Lower lobe of right lung (tissue), 2 donors: Measurements from ENCODE around the gene SCN4B. TPM values are rescaled to one million over a fixed set of nuclear protein-coding genes. Genes with fewer than 3 reads are reported as not detected.

Experiments used
- ATAC-seq, 2 donors: fragments of 200-7000 bp; cut with Tn5 transposase; one replicate each; pipeline ENCODE4 v1.9.1; 2020 to 2022; ENCODE audit warnings: mild to moderate bottlenecking in 2 of 2, moderate library complexity in 2 of 2
- DNase-seq: peaks from one replicate; pipeline ENCODE4 v3.0.0-alpha.2; 2020
- H3K27ac ChIP-seq: fragments of 200-600 bp; one replicate; pipeline ENCODE4 v1.8.0; 2022
- H3K27me3 ChIP-seq: fragments of 200-600 bp; one replicate; pipeline ENCODE4 v1.8.0; 2022; ENCODE audit warnings: low read depth
- H3K36me3 ChIP-seq: fragments of 200-600 bp; one replicate; pipeline ENCODE4 v1.8.0; 2022; ENCODE audit warnings: mild to moderate bottlenecking
- H3K4me1 ChIP-seq: fragments of 200-600 bp; one replicate; pipeline ENCODE4 v1.8.0; 2022
- H3K4me3 ChIP-seq: fragments of 200-600 bp; one replicate; pipeline ENCODE4 v1.8.0; 2022; ENCODE audit warnings: mild to moderate bottlenecking
- H3K9me3 ChIP-seq: fragments of 200-600 bp; one replicate; pipeline ENCODE4 v1.8.0; 2022
- intact Hi-C: fragments of 100-400 bp; cut with DNase I; formaldehyde crosslinking; loops from one replicate; pipeline ENCODE4 v1.11.0; 2022
- total RNA-seq: library from RNA; stranded (reverse); fragmentation: NEBNext Ultra II Directional; extraction: Animal tissue kit (Norgen Biotek cat#: 25700); gene quantifications from one replicate; pipeline ENCODE4 v1.2.1, GENCODE V29; 2021
- TF ChIP-seq, protein P1 (sequence below): fragments of 200-600 bp; IDR thresholded peaks from one replicate; pipeline ENCODE4 v1.8.0; 2022; ENCODE audit warnings: antibody characterized with exemption, mild to moderate bottlenecking
- donor health status: DM: no; HTN: yes; CAD: no; lungs with severe emphysema.

Gene SCN4B
- total RNA-seq, 1 donor from 2014 or later: 6.0 TPM

DNA sequence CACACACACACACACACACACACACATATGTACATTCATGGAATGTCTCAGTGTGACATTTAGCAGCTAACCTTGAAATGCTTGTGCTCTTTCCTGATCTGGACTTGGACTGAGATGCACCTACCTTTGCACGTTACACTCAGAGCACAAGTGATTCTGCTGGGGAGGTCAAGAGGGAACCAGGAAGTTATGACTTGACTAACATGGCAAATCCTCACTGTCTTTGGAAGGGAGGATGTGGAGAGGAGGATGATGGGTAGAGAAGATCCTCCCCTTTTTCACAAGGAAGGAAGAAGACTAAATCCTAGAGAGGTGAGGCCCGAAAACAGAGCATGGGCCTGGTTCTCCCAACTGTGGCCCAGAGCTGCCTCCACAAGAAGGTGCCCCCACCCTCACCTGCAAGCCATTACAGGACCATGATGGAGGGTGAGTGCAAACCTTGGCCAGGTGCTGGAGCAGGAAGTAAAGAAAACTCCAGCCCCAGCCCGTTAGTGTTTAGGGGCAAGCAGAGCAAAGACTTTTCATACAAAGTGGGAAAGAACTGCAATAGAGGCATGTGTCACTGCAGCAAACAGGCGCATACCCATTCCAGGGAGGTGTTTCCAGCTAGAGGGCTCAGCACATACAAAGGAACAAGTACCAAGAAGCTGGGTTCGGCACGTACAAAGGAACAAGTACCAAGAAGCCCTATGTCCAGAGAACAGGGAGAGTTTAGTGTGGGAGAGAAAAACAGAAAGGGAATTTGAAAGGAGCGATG is 26.4 kb downstream of the SCN4B start:
- TF ChIP-seq, protein P1, sequence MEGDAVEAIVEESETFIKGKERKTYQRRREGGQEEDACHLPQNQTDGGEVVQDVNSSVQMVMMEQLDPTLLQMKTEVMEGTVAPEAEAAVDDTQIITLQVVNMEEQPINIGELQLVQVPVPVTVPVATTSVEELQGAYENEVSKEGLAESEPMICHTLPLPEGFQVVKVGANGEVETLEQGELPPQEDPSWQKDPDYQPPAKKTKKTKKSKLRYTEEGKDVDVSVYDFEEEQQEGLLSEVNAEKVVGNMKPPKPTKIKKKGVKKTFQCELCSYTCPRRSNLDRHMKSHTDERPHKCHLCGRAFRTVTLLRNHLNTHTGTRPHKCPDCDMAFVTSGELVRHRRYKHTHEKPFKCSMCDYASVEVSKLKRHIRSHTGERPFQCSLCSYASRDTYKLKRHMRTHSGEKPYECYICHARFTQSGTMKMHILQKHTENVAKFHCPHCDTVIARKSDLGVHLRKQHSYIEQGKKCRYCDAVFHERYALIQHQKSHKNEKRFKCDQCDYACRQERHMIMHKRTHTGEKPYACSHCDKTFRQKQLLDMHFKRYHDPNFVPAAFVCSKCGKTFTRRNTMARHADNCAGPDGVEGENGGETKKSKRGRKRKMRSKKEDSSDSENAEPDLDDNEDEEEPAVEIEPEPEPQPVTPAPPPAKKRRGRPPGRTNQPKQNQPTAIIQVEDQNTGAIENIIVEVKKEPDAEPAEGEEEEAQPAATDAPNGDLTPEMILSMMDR: no peak
- intact Hi-C loops: no loop called here

DNA sequence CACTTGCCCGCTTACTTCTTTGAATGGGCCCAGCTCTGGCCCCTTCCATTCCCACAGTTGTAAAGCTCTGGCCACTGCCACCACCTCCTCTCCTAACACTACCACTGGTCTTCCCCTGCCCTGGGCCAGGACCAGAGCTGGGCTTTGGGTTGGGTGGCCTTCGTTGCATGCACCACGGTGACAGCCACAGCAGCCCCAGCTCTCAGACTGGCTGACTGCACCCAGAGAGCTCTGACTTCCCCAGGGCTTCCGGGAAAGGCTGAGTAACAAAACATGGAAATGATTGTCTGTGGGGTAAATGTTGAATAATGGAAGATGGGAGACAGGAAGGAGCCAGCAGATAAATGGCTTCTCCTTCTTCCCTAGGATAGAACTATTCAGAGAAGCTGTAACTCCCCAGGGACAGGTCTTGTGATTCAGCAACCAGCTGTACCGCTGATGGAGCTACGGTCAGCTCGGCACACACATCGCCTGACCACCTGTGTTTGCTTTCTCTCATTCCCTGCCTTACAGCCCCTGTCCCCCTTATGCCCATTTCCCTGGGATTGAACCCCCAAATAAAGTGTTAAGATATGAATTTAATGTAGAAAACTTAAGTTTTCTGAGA is 27.6 kb downstream of the SCN4B start:
- TF ChIP-seq, protein P1: no peak
- DNase-seq: no peak
- no peaks in the 10 kb centered on the region for H3K4me1 ChIP-seq
- H3K27ac ChIP-seq: no peak overlapping the region
- no peaks in the 10 kb centered on the region for H3K27me3 ChIP-seq
- no peaks in the 10 kb centered on the region for H3K36me3 ChIP-seq
- H3K9me3 ChIP-seq: no peaks in the 10 kb centered on the region
- H3K4me3 ChIP-seq: no peak overlapping the region
- intact Hi-C loops: no loop called here
- no peak for ATAC-seq

More for the DNA sequence above, 26.4 kb downstream of the SCN4B start:
- Histone ChIP-seq H3K27ac (no peak overlapping the region), H3K36me3 (no peaks in the 10 kb centered on the region), H3K4me1 (no peaks in the 10 kb centered on the region), H3K4me3 (no peak overlapping the region), H3K9me3 (no peaks in the 10 kb centered on the region), H3K27me3 (no peaks in the 10 kb centered on the region)
- no peak for ATAC-seq
- DNase-seq: no peak

DNA sequence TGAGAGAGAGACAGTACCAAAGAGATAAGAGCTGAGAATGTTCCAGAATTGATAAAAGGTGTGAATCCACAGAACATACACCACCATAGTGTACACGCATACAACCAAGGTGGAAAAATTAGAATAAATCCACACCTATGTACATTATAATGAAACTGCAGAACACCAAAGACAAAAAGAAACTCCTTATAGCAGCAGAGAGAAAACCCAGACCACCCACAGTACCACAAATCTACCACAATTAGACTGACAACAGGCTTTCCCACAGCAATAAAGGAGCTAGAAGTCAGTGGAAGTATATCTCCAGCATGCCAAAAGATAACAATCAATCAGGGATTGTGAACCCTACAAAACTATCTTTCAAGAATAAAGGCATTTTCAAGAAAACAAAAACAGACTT is 31.8 kb downstream of the SCN4B start:
- intact Hi-C loops: no loop called here
- TF ChIP-seq, protein P1: no peak
- H3K4me1 ChIP-seq: no peaks in the 10 kb centered on the region
- no peaks in the 10 kb centered on the region for H3K36me3 ChIP-seq
- no peaks in the 10 kb centered on the region for H3K27me3 ChIP-seq
- no peaks in the 10 kb centered on the region for H3K9me3 ChIP-seq
- no peak overlapping the region for H3K27ac ChIP-seq
- ATAC-seq (no peak), DNase-seq (no peak)
- H3K4me3 ChIP-seq: no peak overlapping the region

GRCh38 chr11:118117790-118118601 is 34.6 kb downstream of the SCN4B start:
- no peak overlapping the region for H3K27ac ChIP-seq
- H3K27me3 ChIP-seq: no peaks in the 10 kb centered on the region
- ATAC-seq (no peak), DNase-seq (no peak)
- TF ChIP-seq, protein P1: no peak
- intact Hi-C loops: no loop called here
- H3K4me1 ChIP-seq: no peaks in the 10 kb centered on the region
- H3K9me3 ChIP-seq: no peaks in the 10 kb centered on the region
- H3K4me3 ChIP-seq: no peak overlapping the region
- H3K36me3 ChIP-seq: no peaks in the 10 kb centered on the region

- Histone ChIP-seq H3K4me1 (no peaks in the 10 kb centered on the region), H3K27ac (no peak overlapping the region), H3K4me3 (no peak overlapping the region), H3K9me3 (no peaks in the 10 kb centered on the region), H3K27me3 (no peaks in the 10 kb centered on the region), H3K36me3 (no peaks in the 10 kb centered on the region)
- DNase-seq: no peak
- intact Hi-C loops: no loop called here
- TF ChIP-seq, protein P1: no peak
- ATAC-seq: no peak
These were observed 37.6 kb downstream of the SCN4B start for GRCh38 chr11:118115048-118115447.
